Posterior cingulate gyrus (tissue), 11 donors: ENCODE data around the gene FGF12.

Source experiments
- DNase-seq, 10 donors: peaks; one replicate each; pipeline versions ENCODE4 v3.0.0 to v3.0.0-alpha.2; 2020 to 2021; ENCODE audit warnings: mixed read lengths in 3 of 10
- intact Hi-C: fragments of 100-400 bp; cut with DNase I; formaldehyde crosslinking; loops from one replicate; pipeline ENCODE4 v1.15.1; 2023

Gene FGF12

GRCh38 chr3:192434186-192434585 is 293.2 kb downstream of the FGF12 start:
- intact Hi-C loops, result no loop called here
- no peak for DNase-seq

- no peak for DNase-seq
- intact Hi-C loops, result no loop called here
Measured at GRCh38 chr3:192433704-192434103, 293.6 kb downstream of the FGF12 start.

- intact Hi-C loops, result no loop called here
- DNase-seq, result no peak
Measured at GRCh38 chr3:192422997-192423342, 304.4 kb downstream of the FGF12 start.

GRCh38 chr3:192422321-192422996 is 304.9 kb downstream of the FGF12 start:
- intact Hi-C loops, result no loop called here

GRCh38 chr3:192419312-192419711 is 308.0 kb downstream of the FGF12 start:
- intact Hi-C loops, result no loop called here
- no peak for DNase-seq

More at GRCh38 chr3:192422321-192422996, 304.9 kb downstream of the FGF12 start:
- no peak for DNase-seq

GRCh38 chr3:192417559-192418055 is 309.7 kb downstream of the FGF12 start:
- intact Hi-C loops, result no loop called here
- no peak for DNase-seq

- intact Hi-C loops, result no loop called here
Measured at GRCh38 chr3:192417017-192417416, 310.3 kb downstream of the FGF12 start.

GRCh38 chr3:192413461-192413860 is 313.9 kb downstream of the FGF12 start:
- DNase-seq, result no peak
- intact Hi-C loops, result no loop called here

More at GRCh38 chr3:192417017-192417416, 310.3 kb downstream of the FGF12 start:
- no peak for DNase-seq

GRCh38 chr3:192410684-192410960 is 316.7 kb downstream of the FGF12 start:
- intact Hi-C loops, result no loop called here
- DNase-seq, result peak in 4 of 10 donors; percentile 21 to 73 (median 46)

- intact Hi-C loops, result no loop called here
- peak in 9 of 10 donors; percentile 13 to 91 (median 35) for DNase-seq
Measured at GRCh38 chr3:192409838-192410683, 317.3 kb downstream of the FGF12 start.

GRCh38 chr3:192409201-192409837 is 318.0 kb downstream of the FGF12 start:
- peak; percentile 14 to 88 (median 34) for DNase-seq
- intact Hi-C loops, result no loop called here

GRCh38 chr3:192408647-192409200 is 318.6 kb downstream of the FGF12 start:
- intact Hi-C loops, result no loop called here
- DNase-seq, result peak in 7 of 10 donors; percentile 22 to 89 (median 39)

GRCh38 chr3:192408007-192408646 is 319.2 kb downstream of the FGF12 start:
- intact Hi-C loops, result no loop called here
- peak in 9 of 10 donors; percentile 25 to 93 (median 54) for DNase-seq

GRCh38 chr3:192399767-192400166 is 327.6 kb downstream of the FGF12 start:
- DNase-seq, result no peak
- intact Hi-C loops, result no loop called here

GRCh38 chr3:192397012-192397411 is 330.3 kb downstream of the FGF12 start:
- intact Hi-C loops, result no loop called here
- peak in 4 of 10 donors; percentile 26 to 85 (median 82) for DNase-seq

- intact Hi-C loops, result no loop called here
- DNase-seq, result no peak
Measured at GRCh38 chr3:192395506-192395905, 331.8 kb downstream of the FGF12 start.

GRCh38 chr3:192392986-192393385 is 334.4 kb downstream of the FGF12 start:
- intact Hi-C loops, result no loop called here
- no peak for DNase-seq

GRCh38 chr3:192382861-192383260 is 344.5 kb downstream of the FGF12 start:
- no peak for DNase-seq
- intact Hi-C loops, result no loop called here

GRCh38 chr3:192373586-192373985 is 353.8 kb downstream of the FGF12 start:
- no peak for DNase-seq
- intact Hi-C loops, result no loop called here

- intact Hi-C loops, result no loop called here
- DNase-seq, result no peak
Measured at GRCh38 chr3:192373032-192373431, 354.3 kb downstream of the FGF12 start.
